GM12878 (cell line): ENCODE results near the gene USP37. TPM values are rescaled to one million over a fixed set of nuclear protein-coding genes. Genes with fewer than 3 reads are reported as not detected.

ENCODE experiments used
- ATAC-seq: fragments of 200-7000 bp; cut with Tn5 transposase; 3 replicates; pipeline ENCODE4 v1.9.1; 2020; ENCODE audit warnings: mild to moderate bottlenecking, moderate library complexity
- BruUV-seq: library from RNA; stranded (reverse); fragments of 400-500 nt; replicated peaks from 2 replicates; lab custom pipeline; 2021; lab: Mats Ljungman, UMichigan
- CTCF ChIA-PET: fragments of 300-600 bp; sonication (Branson Sonifier 250); formaldehyde crosslinking; extraction: SDS; loops from one replicate; lab custom pipeline; 2021; ENCODE audit warnings: inconsistent platforms; lab: Yijun Ruan, JAX
- POLR2A ChIA-PET: fragments of 350-600 bp; formaldehyde crosslinking; extraction: SDS; loops from one replicate; lab custom pipeline; 2021; ENCODE audit warnings: inconsistent platforms; lab: Charles Lee
- RAD21 ChIA-PET: fragments of 300-600 bp; sonication (Branson Sonifier 250); formaldehyde crosslinking; loops from one replicate; lab custom pipeline; 2023; ENCODE audit warnings: antibody characterized with exemption; ENCODE audit not compliant: unreplicated experiment; lab: Charles Lee
- SMC1A ChIA-PET: fragments of 300-600 bp; sonication (Branson Sonifier 250); formaldehyde crosslinking; loops from one replicate; lab custom pipeline; 2023; ENCODE audit not compliant: unreplicated experiment, uncharacterized antibody; lab: Charles Lee
- DNase-seq: peaks from one replicate; pipeline ENCODE4 v3.0.0-alpha.2; 2011; ENCODE audit warnings: low read depth, low spot score
- FAIRE-seq: peaks from 3 replicates; lab custom pipeline; 2011; peaks lifted over from hg19 to GRCh38; lab: Jason Lieb, UNC
- H2AFZ ChIP-seq: 2 replicates; pipeline ENCODE4 v1.6.0; 2011; ENCODE audit warnings: low read depth, low read length, control low read depth; ENCODE audit not compliant: control insufficient read depth
- H3K27ac ChIP-seq: 2 replicates; pipeline ENCODE4 v1.5.1; 2011; ENCODE audit warnings: control low read depth; ENCODE audit not compliant: control insufficient read depth, insufficient read depth
- H3K27me3 ChIP-seq, 2 experiments: replicated peaks in 1 of 2; 2 replicates each; pipeline versions ENCODE4 v1.6.0 to v1.6.1; 2011; ENCODE audit warnings: low read length in 1 of 2; ENCODE audit not compliant: control insufficient read depth in 2 of 2, insufficient read depth in 2 of 2
- H3K36me3 ChIP-seq, 2 experiments: 2 replicates each; pipeline ENCODE4 v1.5.1; 2011; ENCODE audit warnings: low read length in 1 of 2; ENCODE audit not compliant: control insufficient read depth in 2 of 2, insufficient read depth in 2 of 2
- H3K4me1 ChIP-seq: 2 replicates; pipeline ENCODE4 v1.6.1; 2011; ENCODE audit warnings: mild to moderate bottlenecking, low read length, moderate library complexity, mixed read lengths; ENCODE audit not compliant: control insufficient read depth, insufficient read depth
- H3K4me2 ChIP-seq: 2 replicates; pipeline ENCODE4 v1.6.0; 2011; ENCODE audit warnings: control low read depth; ENCODE audit not compliant: control insufficient read depth, insufficient read depth
- H3K4me3 ChIP-seq: fragments of 200-600 bp; sonication (generic); 2 replicates; pipeline ENCODE4 v1.5.1; 2016
- H3K79me2 ChIP-seq: 2 replicates; pipeline ENCODE4 v1.6.0; 2011; ENCODE audit warnings: low read length; ENCODE audit not compliant: control insufficient read depth, insufficient read depth
- H3K9ac ChIP-seq: 2 replicates; pipeline ENCODE4 v1.8.0; 2011; ENCODE audit warnings: low read length, control low read depth, mixed read lengths; ENCODE audit not compliant: control insufficient read depth, insufficient read depth
- H3K9me3 ChIP-seq: replicated peaks from 3 replicates; pipeline ENCODE4 v1.5.1; 2011; ENCODE audit warnings: mild to moderate bottlenecking, low read length; ENCODE audit not compliant: control insufficient read depth, insufficient read depth
- H4K20me1 ChIP-seq: 2 replicates; pipeline ENCODE4 v1.6.0; 2011; ENCODE audit not compliant: control insufficient read depth, insufficient read depth
- CREM ChIP-seq: IDR thresholded peaks from 2 replicates; pipeline ENCODE4 v1.6.1; 2014; ENCODE audit warnings: antibody characterized with exemption, low read depth
- CUX1 ChIP-seq: IDR thresholded peaks from 2 replicates; pipeline ENCODE4 v1.6.1; 2012; ENCODE audit warnings: improper control_type of control experiment, low read depth, low read length; ENCODE audit not compliant: insufficient replicate concordance
- E2F8 ChIP-seq: fragments of 450-650 bp; IDR thresholded peaks from 2 replicates; pipeline ENCODE4 v1.6.1; 2018; ENCODE audit warnings: mild to moderate bottlenecking, low read depth, moderate library complexity; ENCODE audit not compliant: partially characterized antibody
- EP300 ChIP-seq, 2 experiments: fragments of 150-350 bp in 1 of 2; IDR thresholded peaks; 2 replicates each; pipeline ENCODE4 v1.6.1; 2011 to 2012; ENCODE audit warnings: low read depth in 2 of 2, low read length in 2 of 2, borderline replicate concordance in 1 of 2, improper control_type of control experiment in 1 of 2, inconsistent platforms in 1 of 2; ENCODE audit not compliant: control insufficient read depth in 1 of 2
- MEF2A ChIP-seq: IDR thresholded peaks from 2 replicates; pipeline ENCODE4 v1.6.1; 2011; ENCODE audit warnings: low read depth, mild to moderate bottlenecking, low read length, moderate library complexity; ENCODE audit not compliant: insufficient read depth
- PAX5 ChIP-seq: IDR thresholded peaks from 2 replicates; pipeline ENCODE4 v1.6.1; 2011; ENCODE audit warnings: low read depth, low read length, borderline replicate concordance
- PAX8 ChIP-seq: fragments of 450-650 bp; IDR thresholded peaks from 2 replicates; pipeline ENCODE4 v1.6.1; 2017; ENCODE audit warnings: mild to moderate bottlenecking, moderate library complexity
- RCOR1 ChIP-seq: conservative IDR thresholded peaks from 2 replicates; pipeline ENCODE4 v1.6.1; 2012; ENCODE audit warnings: low read depth, low read length, improper control_type of control experiment
- WGBS: methylation state at CpG from one replicate; pipeline ENCODE4 v1.1.6; 2016; ENCODE audit warnings: low lambda C conversion rate; ENCODE audit not compliant: insufficient replicate concordance, insufficient coverage; ENCODE audit errors: missing lambda C conversion rate; 5-methylcytosine and 5-hydroxymethylcytosine counted together
- in situ Hi-C: fragments of 300-500 bp; cut with MboI; formaldehyde crosslinking; loops from 9 replicates; pipeline ENCODE4 v1.14.3; 2018; ENCODE audit warnings: mixed read lengths
- intact Hi-C: fragments of 100-400 bp; cut with micrococcal nuclease; formaldehyde crosslinking; loops from one replicate; pipeline ENCODE4 v1.14.2; 2022; ENCODE audit not compliant: unreplicated experiment
- polyA plus RNA-seq, 11 experiments: library from polyadenylated mRNA; depleted of rRNA in 4 of 11; unstranded in 6 of 11; stranded (reverse) in 5 of 11; fragments of >200 nt; fragmentation: Nextera tagmentation in 4 of 11; fragmentation: Illumina TruSeq in 1 of 11; extraction: Ambion mirVana in 4 of 11; extraction: Trizol in 1 of 11; gene quantifications; 1 replicate in 1 of 11; 2 replicates in 10 of 11; pipeline versions ENCODE4 v1.2.1 to v1.2.3, GENCODE V29; 2011 to 2016; ENCODE audit warnings: inconsistent platforms in 2 of 11, missing spikeins in 2 of 11, low read depth in 1 of 11
- total RNA-seq, 4 experiments: library from RNA; depleted of rRNA in 3 of 4; stranded (reverse); fragments of >200 nt in 3 of 4; fragmentation: Illumina TruSeq in 1 of 4; extraction: Trizol in 1 of 4; gene quantifications; 2 replicates each; pipeline versions ENCODE4 v1.2.1 to v1.2.3, GENCODE V29; 2013 to 2021
- TF ChIP-seq, protein P1 (sequence below): IDR thresholded peaks from 2 replicates; pipeline ENCODE4 v1.6.1; 2011; ENCODE audit warnings: low read depth, mild to moderate bottlenecking, low read length, moderate library complexity, borderline replicate concordance; ENCODE audit errors: extremely low read depth
- TF ChIP-seq, protein P2 (sequence below): fragments of 450-650 bp; IDR thresholded peaks from 2 replicates; pipeline ENCODE4 v1.6.1; 2016; ENCODE audit warnings: mild to moderate bottlenecking

Gene USP37
- total and polyA plus RNA-seq, 10 of the 15 experiments (the other 5 are each of a cell fraction or from before 2014, with no cell fraction given) = 2.8 to 16.0 (median 10.4) TPM

DNA sequence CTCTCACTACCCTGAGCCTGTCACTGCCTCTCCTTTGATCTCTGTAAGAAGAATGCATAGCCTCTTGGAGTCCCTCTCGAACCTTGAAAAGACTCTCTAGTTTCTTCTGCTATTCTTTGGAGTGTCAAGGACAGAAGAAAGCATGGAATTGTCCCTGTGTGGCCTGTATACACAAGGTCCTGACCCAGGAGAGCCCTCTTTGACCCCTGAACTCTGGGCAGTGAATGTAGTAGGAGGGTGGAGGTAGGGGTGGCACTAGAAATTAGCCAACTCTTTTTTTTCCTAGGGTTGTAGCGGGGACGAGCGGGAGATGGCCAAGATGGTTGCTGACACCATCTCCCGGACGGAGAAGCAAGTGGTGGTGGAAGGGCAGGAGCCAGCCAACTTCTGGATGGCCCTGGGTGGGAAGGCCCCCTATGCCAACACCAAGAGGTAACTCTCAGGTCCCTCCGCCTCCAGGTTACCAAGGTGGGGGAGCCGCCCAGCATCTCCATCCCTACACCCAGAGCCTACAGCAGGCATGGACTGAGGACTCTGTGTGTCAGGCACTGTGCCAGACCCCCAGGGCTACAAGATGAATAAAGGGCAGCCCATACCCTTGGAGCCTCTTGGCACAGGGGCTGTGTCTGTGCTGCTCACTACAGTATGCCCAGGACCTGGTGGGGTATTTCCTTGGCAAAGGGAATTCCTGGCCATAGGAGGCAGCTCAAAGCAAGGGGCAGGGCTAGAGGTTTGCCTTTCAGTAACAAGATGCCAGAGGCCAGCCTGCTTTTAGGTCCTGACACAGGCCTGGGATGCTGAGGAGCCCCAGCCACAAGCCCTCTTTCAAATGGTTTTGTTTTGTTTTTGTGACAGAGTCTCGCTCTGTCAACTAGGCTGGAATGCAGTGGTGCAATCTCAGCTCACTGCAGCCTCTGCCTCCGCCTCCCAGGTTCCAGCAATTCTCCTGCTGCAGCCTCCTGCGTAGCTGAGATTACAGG lies 132.9 kb downstream of the USP37 start (continued):
- no peak for TF ChIP-seq CUX1
- no peak for TF ChIP-seq PAX5
- no peak for TF ChIP-seq RCOR1
- no peak for TF ChIP-seq CREM
- TF ChIP-seq MEF2A = no peak
- TF ChIP-seq PAX8 = no peak

DNA sequence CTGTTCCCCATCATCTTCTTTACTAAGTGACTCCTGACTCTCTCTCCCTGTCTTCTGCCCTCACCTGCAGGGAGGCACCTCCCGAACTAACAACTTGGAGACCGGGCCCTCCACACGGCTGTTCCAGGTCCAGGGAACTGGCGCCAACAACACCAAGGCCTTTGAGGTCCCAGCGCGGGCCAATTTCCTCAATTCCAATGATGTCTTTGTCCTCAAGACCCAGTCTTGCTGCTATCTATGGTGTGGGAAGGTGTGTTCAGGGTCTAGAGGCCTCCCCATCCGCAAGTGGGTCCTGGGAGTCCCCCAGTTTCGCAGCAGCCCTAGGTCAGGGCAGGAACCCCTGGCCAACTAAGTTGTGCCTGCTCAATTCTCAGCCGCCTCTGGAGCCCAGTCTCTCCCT lies 133.7 kb downstream of the USP37 start:
- intact Hi-C loops (no loop called here), in situ Hi-C loops (no loop called here)
- DNase-seq (no peak), FAIRE-seq (no peak), ATAC-seq (no peak)
- no TSS peak for BruUV-seq
- ChIA-PET CTCF (interaction anchor here (0.7 to 1.0 kb wide), 2 partner anchors 107 to 213 kb away, joined by 3 to 5 read pairs; no protein-coding TSS in a partner anchor), RAD21 (no interaction called here), SMC1A (no interaction called here), POLR2A (interaction anchor here (0.7 kb wide), 1 partner anchor 102 kb away, joined by 4 read pairs; no protein-coding TSS in a partner anchor)
- Histone ChIP-seq H3K9ac (no peak overlapping the region), H3K9me3 (no peaks in the 10 kb centered on the region), H3K79me2 (no peaks in the 10 kb centered on the region), H3K27me3 (no peaks in the 10 kb centered on the region), H3K27ac (no peak overlapping the region), H4K20me1 (no peaks in the 10 kb centered on the region), H3K4me3 (no peak overlapping the region), H3K4me2 (no peak overlapping the region), H3K36me3 (no peaks in the 10 kb centered on the region), H3K4me1 (peaks cover 11% of the 10 kb centered on the region), H2AFZ (no peak overlapping the region)
- TF ChIP-seq EP300 (IDR thresholded peaks at IDR 0.05; ENCODE audit: borderline replicate concordance in 1 of 2, control insufficient read depth in 1 of 2, low read depth in 2 of 2, low read length in 2 of 2) (no peak), E2F8 (no peak)
- TF ChIP-seq, protein P1, sequence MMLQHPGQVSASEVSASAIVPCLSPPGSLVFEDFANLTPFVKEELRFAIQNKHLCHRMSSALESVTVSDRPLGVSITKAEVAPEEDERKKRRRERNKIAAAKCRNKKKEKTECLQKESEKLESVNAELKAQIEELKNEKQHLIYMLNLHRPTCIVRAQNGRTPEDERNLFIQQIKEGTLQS = no peak
- TF ChIP-seq, protein P2, sequence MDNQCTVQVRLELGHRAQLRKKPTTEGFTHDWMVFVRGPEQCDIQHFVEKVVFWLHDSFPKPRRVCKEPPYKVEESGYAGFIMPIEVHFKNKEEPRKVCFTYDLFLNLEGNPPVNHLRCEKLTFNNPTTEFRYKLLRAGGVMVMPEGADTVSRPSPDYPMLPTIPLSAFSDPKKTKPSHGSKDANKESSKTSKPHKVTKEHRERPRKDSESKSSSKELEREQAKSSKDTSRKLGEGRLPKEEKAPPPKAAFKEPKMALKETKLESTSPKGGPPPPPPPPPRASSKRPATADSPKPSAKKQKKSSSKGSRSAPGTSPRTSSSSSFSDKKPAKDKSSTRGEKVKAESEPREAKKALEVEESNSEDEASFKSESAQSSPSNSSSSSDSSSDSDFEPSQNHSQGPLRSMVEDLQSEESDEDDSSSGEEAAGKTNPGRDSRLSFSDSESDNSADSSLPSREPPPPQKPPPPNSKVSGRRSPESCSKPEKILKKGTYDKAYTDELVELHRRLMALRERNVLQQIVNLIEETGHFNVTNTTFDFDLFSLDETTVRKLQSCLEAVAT = no peak
- WGBS = 51% methylated on average over 9 of the region's 9 CpGs
